Measurements from ENCODE around the gene CPA4.

Gene CPA4

GRCh38 chr7:130322615-130323014 lies 29.7 kb downstream of the CPA4 start:
- TF ChIP-seq, protein P1, sequence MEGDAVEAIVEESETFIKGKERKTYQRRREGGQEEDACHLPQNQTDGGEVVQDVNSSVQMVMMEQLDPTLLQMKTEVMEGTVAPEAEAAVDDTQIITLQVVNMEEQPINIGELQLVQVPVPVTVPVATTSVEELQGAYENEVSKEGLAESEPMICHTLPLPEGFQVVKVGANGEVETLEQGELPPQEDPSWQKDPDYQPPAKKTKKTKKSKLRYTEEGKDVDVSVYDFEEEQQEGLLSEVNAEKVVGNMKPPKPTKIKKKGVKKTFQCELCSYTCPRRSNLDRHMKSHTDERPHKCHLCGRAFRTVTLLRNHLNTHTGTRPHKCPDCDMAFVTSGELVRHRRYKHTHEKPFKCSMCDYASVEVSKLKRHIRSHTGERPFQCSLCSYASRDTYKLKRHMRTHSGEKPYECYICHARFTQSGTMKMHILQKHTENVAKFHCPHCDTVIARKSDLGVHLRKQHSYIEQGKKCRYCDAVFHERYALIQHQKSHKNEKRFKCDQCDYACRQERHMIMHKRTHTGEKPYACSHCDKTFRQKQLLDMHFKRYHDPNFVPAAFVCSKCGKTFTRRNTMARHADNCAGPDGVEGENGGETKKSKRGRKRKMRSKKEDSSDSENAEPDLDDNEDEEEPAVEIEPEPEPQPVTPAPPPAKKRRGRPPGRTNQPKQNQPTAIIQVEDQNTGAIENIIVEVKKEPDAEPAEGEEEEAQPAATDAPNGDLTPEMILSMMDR (IDR thresholded peaks at IDR 0.05) = no peak

DNA sequence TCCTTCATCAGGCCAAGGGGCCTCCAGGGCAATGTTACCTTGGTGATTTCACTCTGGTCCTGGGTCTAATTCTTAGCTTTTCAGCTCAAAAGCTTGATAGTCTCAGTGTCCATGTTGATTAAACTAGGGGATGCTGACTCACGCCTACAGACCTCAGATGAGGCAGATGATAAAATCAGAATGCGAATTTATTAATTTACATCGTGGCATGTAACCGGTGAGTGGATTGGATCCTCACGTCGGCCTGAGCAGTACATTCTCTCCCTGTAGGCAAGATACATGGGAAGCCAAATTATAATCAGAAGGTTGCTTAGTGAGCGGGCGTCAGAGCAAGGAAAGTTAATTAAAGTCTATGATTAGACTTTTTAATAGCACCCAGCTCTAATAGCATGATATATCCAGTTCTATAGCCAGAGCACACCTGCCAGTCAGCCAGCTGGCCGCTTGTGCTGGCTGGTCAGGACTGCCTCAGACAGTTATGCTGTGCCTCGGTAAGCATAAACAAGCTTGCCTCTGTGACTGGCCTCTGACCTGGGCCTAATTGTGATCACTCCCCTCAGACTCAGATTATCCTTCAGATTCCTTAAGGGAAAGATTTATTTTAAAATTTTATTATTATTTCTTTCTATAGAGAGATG lies 31.5 kb downstream of the CPA4 start:
- TF ChIP-seq, protein P1 (IDR thresholded peaks at IDR 0.05) = no peak

- TF ChIP-seq, protein P1 (IDR thresholded peaks at IDR 0.05) = no peak
These were observed 36.7 kb downstream of the CPA4 start for GRCh38 chr7:130329681-130330080.

DNA sequence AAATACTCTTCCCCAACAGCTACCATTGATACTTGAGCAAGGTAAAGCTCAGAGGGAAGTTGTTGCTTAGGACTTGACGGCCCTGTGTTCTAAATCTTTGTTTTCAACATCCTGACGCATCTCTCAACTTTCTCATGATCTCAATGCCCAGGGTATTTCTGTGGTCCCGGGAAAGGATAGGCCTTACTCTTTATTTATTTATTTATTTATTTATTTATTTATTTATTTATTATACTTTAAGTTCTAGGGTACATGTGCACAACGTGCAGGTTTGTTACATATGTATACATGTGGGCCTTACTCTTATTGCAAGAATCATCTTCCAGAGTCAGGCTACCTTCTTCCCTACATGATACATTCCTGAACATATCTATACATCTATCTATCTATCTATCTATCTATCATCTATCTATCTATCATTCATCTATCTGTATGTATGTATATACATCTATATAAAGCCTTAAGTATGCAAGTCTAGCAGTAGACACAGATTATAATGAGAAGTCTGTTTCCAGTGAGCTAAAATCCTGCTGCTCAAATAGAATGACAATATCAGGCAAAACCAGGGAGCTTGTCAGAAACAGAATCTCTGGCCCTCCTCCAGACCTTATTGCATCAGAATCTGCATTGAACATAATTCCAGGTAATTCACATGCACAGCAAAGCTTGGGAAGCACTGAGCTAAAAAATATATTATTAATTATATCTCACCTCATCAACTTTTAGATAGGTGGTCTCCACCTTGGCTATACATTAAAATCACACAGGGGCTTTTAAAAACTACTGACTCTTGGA lies 39.5 kb downstream of the CPA4 start:
- TF ChIP-seq, protein P1 (IDR thresholded peaks at IDR 0.05) = no peak

- TF ChIP-seq, protein P1 (IDR thresholded peaks at IDR 0.05) = no peak
These were observed 40.9 kb downstream of the CPA4 start for GRCh38 chr7:130333832-130334231.

- TF ChIP-seq, protein P1 (IDR thresholded peaks at IDR 0.05) = no peak
These were observed 41.3 kb downstream of the CPA4 start for GRCh38 chr7:130334274-130334673.

- TF ChIP-seq, protein P1 (IDR thresholded peaks at IDR 0.05) = no peak
These were observed 44.5 kb downstream of the CPA4 start for GRCh38 chr7:130337410-130337971.

Data from LNCAP (cell line).